Esophagus squamous epithelium (tissue), 5 donors: ENCODE results near the gene PRSS2. TPM values are rescaled to one million over a fixed set of nuclear protein-coding genes. Genes with fewer than 3 reads are reported as not detected.

Source experiments
- DNase-seq: peaks from one replicate; lab custom pipeline; 2025; lab: John Stamatoyannopoulos, UW
- H3K27ac ChIP-seq, 4 donors: fragments of 200-600 bp; sonication (generic); one replicate each; pipeline ENCODE4 v1.5.1; 2016 to 2019; ENCODE audit warnings: mild to moderate bottlenecking in 1 of 4
- H3K27me3 ChIP-seq, 4 donors: fragments of 200-600 bp; sonication (generic); 1 replicate in 3 of 4; 2 replicates in 1 of 4; pipeline versions ENCODE4 v1.5.1 to v1.6.0; 2017 to 2021; ENCODE audit warnings: antibody characterized with exemption in 1 of 4
- H3K36me3 ChIP-seq, 3 donors: fragments of 200-600 bp; sonication (generic); one replicate each; pipeline ENCODE4 v1.5.1; 2016 to 2019
- H3K4me1 ChIP-seq, 3 donors: fragments of 200-600 bp; sonication (generic); one replicate each; pipeline ENCODE4 v1.5.1; 2017 to 2019
- H3K4me3 ChIP-seq, 4 donors: fragments of 200-600 bp; sonication (generic); 1 replicate in 3 of 4; 2 replicates in 1 of 4; pipeline ENCODE4 v1.5.1; 2016 to 2019; ENCODE audit warnings: mild to moderate bottlenecking in 2 of 4, moderate library complexity in 1 of 4
- H3K9me3 ChIP-seq, 3 donors: fragments of 200-600 bp; sonication (generic); one replicate each; pipeline ENCODE4 v1.5.1; 2016 to 2019
- POLR2A ChIP-seq, 4 donors: fragments of 450-650 bp; IDR thresholded peaks; one replicate each; pipeline ENCODE4 v1.6.1; 2017; ENCODE audit warnings: antibody characterized with exemption in 4 of 4, mild to moderate bottlenecking in 4 of 4, moderate library complexity in 3 of 4
- WGBS, 2 donors: methylation state at CpG; one replicate each; pipeline ENCODE4 v1.1.5; 2018; 5-methylcytosine and 5-hydroxymethylcytosine counted together
- intact Hi-C: fragments of 100-400 bp; cut with DNase I; formaldehyde crosslinking; loops from one replicate; pipeline ENCODE4 v1.15.0; 2022
- total RNA-seq, 4 donors: library from RNA; depleted of rRNA; stranded (reverse); fragments of >200 nt; gene quantifications; one replicate each; pipeline ENCODE4 v1.1.0, GENCODE V29; 2016
- TF ChIP-seq, protein P1 (sequence below), 6 experiments: fragments of 450-650 bp in 4 of 6; fragments of 200-600 bp in 2 of 6; sonication (generic) in 2 of 6; IDR thresholded peaks; one replicate each; pipeline ENCODE4 v1.5.1; 2016 to 2019; ENCODE audit warnings: antibody characterized with exemption in 6 of 6, mild to moderate bottlenecking in 4 of 6, moderate library complexity in 4 of 6
- donor health status: DM: yes; HTN: yes; CAD: no.

Gene PRSS2
- total RNA-seq, 4 donors from 2014 or later = not detected

DNA sequence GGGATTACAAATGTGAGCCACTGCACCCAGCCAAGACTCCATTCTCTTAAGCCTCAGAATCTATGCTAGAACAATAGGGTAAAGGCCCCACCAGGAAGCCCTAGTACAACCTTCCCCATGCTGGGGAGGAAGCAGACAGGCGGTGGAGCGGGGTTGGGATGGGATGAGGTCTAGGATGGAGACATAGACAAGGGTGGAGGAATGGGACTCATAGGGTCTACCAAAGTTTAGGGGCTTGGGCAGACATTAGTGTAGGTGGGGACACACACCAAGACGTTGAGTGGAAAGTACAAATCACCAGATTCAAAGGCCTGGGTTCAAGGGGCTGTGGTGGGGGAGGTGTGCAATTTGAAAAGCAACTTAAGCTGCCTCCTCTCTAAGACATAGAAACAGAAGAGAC lies 19.3 kb downstream of the PRSS2 start:
- H3K4me3 ChIP-seq = peak overlapping the region in 1 of 4 donors; percentile 19
- intact Hi-C loops = no loop called here
- 89 to 90% methylated on average over 3 of the region's 3 CpGs for WGBS, 2 donors
- peak overlapping the region in 1 of 4 donors; percentile 17 for H3K27ac ChIP-seq
- peaks cover 0 to 27% (median 0%) of the 10 kb centered on the region in 4 donors for H3K27me3 ChIP-seq
- H3K9me3 ChIP-seq = no peaks in the 10 kb centered on the region
- TF ChIP-seq, protein P1, sequence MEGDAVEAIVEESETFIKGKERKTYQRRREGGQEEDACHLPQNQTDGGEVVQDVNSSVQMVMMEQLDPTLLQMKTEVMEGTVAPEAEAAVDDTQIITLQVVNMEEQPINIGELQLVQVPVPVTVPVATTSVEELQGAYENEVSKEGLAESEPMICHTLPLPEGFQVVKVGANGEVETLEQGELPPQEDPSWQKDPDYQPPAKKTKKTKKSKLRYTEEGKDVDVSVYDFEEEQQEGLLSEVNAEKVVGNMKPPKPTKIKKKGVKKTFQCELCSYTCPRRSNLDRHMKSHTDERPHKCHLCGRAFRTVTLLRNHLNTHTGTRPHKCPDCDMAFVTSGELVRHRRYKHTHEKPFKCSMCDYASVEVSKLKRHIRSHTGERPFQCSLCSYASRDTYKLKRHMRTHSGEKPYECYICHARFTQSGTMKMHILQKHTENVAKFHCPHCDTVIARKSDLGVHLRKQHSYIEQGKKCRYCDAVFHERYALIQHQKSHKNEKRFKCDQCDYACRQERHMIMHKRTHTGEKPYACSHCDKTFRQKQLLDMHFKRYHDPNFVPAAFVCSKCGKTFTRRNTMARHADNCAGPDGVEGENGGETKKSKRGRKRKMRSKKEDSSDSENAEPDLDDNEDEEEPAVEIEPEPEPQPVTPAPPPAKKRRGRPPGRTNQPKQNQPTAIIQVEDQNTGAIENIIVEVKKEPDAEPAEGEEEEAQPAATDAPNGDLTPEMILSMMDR (IDR thresholded peaks at IDR 0.05) = no peak
- TF ChIP-seq POLR2A (IDR thresholded peaks at IDR 0.05) = no peak
- no peaks in the 10 kb centered on the region for H3K4me1 ChIP-seq
- no peaks in the 10 kb centered on the region for H3K36me3 ChIP-seq
- no peak for DNase-seq

DNA sequence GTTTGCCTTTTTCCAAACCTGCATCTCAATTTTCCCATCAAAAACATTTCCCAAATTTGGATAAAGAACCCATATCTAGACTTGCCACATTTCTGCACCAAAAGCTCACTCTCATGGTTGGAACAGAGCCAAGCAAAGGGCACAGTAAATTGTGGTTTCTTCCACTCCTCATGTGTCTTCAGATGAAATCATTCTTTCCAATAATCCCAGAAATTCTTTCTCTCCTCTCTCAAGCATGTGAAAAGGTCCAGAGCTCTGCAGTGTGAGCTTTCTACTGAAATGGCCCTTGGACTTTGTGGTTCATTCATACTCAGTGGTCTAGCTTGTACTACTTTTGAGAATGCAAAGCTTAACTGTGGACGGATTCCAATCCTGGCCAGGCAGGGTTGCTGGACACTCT lies 19.8 kb downstream of the PRSS2 start:
- 75 to 100% methylated on average over 1 of the region's 1 CpG for WGBS, 2 donors
- TF ChIP-seq, protein P1 (IDR thresholded peaks at IDR 0.05) = no peak
- no peak for TF ChIP-seq POLR2A (IDR thresholded peaks at IDR 0.05)

DNA sequence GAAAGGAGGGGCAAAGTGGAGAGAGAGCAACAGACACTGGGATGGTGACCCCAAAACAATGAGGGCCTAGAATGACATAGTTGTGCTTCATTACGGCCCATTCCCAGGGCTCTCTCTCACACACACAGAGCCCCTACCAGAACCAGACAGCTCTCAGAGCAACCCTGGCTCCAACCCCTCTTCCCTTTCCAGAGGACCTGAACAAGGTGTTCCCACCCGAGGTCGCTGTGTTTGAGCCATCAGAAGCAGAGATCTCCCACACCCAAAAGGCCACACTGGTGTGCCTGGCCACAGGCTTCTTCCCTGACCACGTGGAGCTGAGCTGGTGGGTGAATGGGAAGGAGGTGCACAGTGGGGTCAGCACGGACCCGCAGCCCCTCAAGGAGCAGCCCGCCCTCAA lies 20.7 kb downstream of the PRSS2 start:
- no peak for TF ChIP-seq POLR2A (IDR thresholded peaks at IDR 0.05)
- TF ChIP-seq, protein P1 (IDR thresholded peaks at IDR 0.05) = no peak
- WGBS, 2 donors = 79 to 83% methylated on average over 1 to 5 of the region's 7 CpGs
- Histone ChIP-seq H3K36me3 (no peaks in the 10 kb centered on the region), H3K27ac (no peak overlapping the region), H3K27me3 (peaks cover 0 to 42% (median 2%) of the 10 kb centered on the region in 4 donors), H3K4me1 (peaks cover 2 to 4% (median 3%) of the 10 kb centered on the region in 3 donors), H3K9me3 (no peaks in the 10 kb centered on the region), H3K4me3 (no peak overlapping the region)
- intact Hi-C loops = no loop called here
- DNase-seq = no peak

More for the DNA sequence above, 19.8 kb downstream of the PRSS2 start:
- intact Hi-C loops = no loop called here
- no peaks in the 10 kb centered on the region for H3K9me3 ChIP-seq
- no peak overlapping the region for H3K4me3 ChIP-seq
- no peak for DNase-seq
- peaks cover 0 to 32% (median 0%) of the 10 kb centered on the region in 4 donors for H3K27me3 ChIP-seq
- no peaks in the 10 kb centered on the region for H3K36me3 ChIP-seq
- no peaks in the 10 kb centered on the region for H3K4me1 ChIP-seq
- no peak overlapping the region for H3K27ac ChIP-seq

DNA sequence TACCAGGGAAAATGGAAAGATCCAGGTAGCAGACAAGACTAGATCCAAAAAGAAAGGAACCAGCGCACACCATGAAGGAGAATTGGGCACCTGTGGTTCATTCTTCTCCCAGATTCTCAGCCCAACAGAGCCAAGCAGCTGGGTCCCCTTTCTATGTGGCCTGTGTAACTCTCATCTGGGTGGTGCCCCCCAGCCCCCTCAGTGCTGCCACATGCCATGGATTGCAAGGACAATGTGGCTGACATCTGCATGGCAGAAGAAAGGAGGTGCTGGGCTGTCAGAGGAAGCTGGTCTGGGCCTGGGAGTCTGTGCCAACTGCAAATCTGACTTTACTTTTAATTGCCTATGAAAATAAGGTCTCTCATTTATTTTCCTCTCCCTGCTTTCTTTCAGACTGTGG lies 21.4 kb downstream of the PRSS2 start:
- no peaks in the 10 kb centered on the region for H3K36me3 ChIP-seq
- no peak overlapping the region for H3K4me3 ChIP-seq
- no peaks in the 10 kb centered on the region for H3K9me3 ChIP-seq
- H3K27me3 ChIP-seq = peaks cover 5 to 48% (median 8%) of the 10 kb centered on the region in 4 donors
- 83 to 100% methylated on average over 1 of the region's 1 CpG for WGBS, 2 donors
- DNase-seq = no peak
- intact Hi-C loops = no loop called here
- TF ChIP-seq POLR2A (IDR thresholded peaks at IDR 0.05) = no peak
- TF ChIP-seq, protein P1 (IDR thresholded peaks at IDR 0.05) = no peak
- no peak overlapping the region for H3K27ac ChIP-seq
- H3K4me1 ChIP-seq = peaks cover 8 to 10% (median 9%) of the 10 kb centered on the region in 3 donors

DNA sequence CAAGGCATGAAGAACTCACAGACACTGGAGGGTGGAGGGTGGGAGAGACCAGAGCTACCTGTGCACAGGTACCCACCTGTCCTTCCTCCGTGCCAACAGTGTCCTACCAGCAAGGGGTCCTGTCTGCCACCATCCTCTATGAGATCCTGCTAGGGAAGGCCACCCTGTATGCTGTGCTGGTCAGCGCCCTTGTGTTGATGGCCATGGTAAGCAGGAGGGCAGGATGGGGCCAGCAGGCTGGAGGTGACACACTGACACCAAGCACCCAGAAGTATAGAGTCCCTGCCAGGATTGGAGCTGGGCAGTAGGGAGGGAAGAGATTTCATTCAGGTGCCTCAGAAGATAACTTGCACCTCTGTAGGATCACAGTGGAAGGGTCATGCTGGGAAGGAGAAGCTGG lies 21.8 kb downstream of the PRSS2 start:
- intact Hi-C loops = no loop called here
- 83% methylated on average over 2 of the region's 2 CpGs; no CpG with 5 or more reads in 1 of the 2 donors for WGBS, 2 donors
- no peaks in the 10 kb centered on the region for H3K36me3 ChIP-seq
- peaks cover 13 to 15% (median 14%) of the 10 kb centered on the region in 3 donors for H3K4me1 ChIP-seq
- DNase-seq = no peak
- no peak overlapping the region for H3K4me3 ChIP-seq
- H3K27ac ChIP-seq = no peak overlapping the region
- peaks cover 9 to 53% (median 11%) of the 10 kb centered on the region in 4 donors for H3K27me3 ChIP-seq
- TF ChIP-seq, protein P1 (IDR thresholded peaks at IDR 0.05) = no peak
- TF ChIP-seq POLR2A (IDR thresholded peaks at IDR 0.05) = no peak
- H3K9me3 ChIP-seq = no peaks in the 10 kb centered on the region
